ENCODE results near the gene OR5B2. TPM values are rescaled to one million over a fixed set of nuclear protein-coding genes. Genes with fewer than 3 reads are reported as not detected.

Gene OR5B2
- total and polyA plus RNA-seq, 2 donors (not counting 1 experiment from before 2014, with no cell fraction given) = 0.03 TPM; not detected in 1

GRCh38 chr11:58433638-58434203 lies 5.8 kb upstream of the OR5B2 start:
- Histone ChIP-seq H3K9ac (ENCODE audit: low read length) (no peak overlapping the region), H3K4me2 (replicated peaks; ENCODE audit: low read depth, low read length, poor library complexity, severe bottlenecking) (no peak overlapping the region), H3K79me2 (ENCODE audit: control insufficient read depth, insufficient read depth, low read length) (no peaks in the 10 kb centered on the region), H3K27ac (ENCODE audit: low read length in 2 of 2) (no peak overlapping the region), H3K27me3 (replicated peaks in 1 of 4; ENCODE audit: control extremely low read depth in 1 of 4, control insufficient read depth in 3 of 4, insufficient read depth in 4 of 4, low read length in 3 of 4) (peaks cover 0 to 8% (median 0%) of the 10 kb centered on the region in 4 experiments), H4K20me1 (ENCODE audit: control insufficient read depth, insufficient read depth, low read length, poor library complexity, severe bottlenecking) (no peaks in the 10 kb centered on the region), H3K4me3 (ENCODE audit: control extremely low read depth in 1 of 5, extremely low read depth in 1 of 5, insufficient read depth in 1 of 5, low read depth in 2 of 5, low read length in 4 of 5) (no peak overlapping the region), H3K4me1 (ENCODE audit: control insufficient read depth in 2 of 2, insufficient read depth in 2 of 2, low read length in 2 of 2) (no peaks in the 10 kb centered on the region), H2AFZ (ENCODE audit: insufficient read depth, low read depth, low read length, poor library complexity, severe bottlenecking) (no peak overlapping the region), H3K9me3 (ENCODE audit: control extremely low read depth in 1 of 3, control insufficient read depth in 2 of 3, insufficient read depth in 1 of 3, low read length in 2 of 3) (peaks cover 1 to 5% (median 4%) of the 10 kb centered on the region in 3 donors), H3K36me3 (replicated peaks in 1 of 2; ENCODE audit: control extremely low read depth in 1 of 2, control insufficient read depth in 1 of 2, extremely low read depth in 1 of 2, insufficient read depth in 2 of 2, low read length in 1 of 2) (no peaks in the 10 kb centered on the region)
- Mint-ChIP-seq H3K4me1 (peaks cover 3% of the 10 kb centered on the region), H3K27ac (no peak overlapping the region), H3K9me3 (ENCODE audit: insufficient read depth) (peaks cover 5% of the 10 kb centered on the region), H3K4me3 (no peak overlapping the region), H3K27me3 (peaks cover 17% of the 10 kb centered on the region)
- DNase-seq (no peak), ATAC-seq (ENCODE audit: low read depth) (no peak)
- no CpG with 5 or more reads among the region's 3 CpGs for WGBS (ENCODE audit: insufficient coverage)
- ChIA-PET POLR2A (no interaction called here), CTCF (no interaction called here)
- intact Hi-C loops (cut with micrococcal nuclease) = no loop called here
- TF ChIP-seq, protein P1, sequence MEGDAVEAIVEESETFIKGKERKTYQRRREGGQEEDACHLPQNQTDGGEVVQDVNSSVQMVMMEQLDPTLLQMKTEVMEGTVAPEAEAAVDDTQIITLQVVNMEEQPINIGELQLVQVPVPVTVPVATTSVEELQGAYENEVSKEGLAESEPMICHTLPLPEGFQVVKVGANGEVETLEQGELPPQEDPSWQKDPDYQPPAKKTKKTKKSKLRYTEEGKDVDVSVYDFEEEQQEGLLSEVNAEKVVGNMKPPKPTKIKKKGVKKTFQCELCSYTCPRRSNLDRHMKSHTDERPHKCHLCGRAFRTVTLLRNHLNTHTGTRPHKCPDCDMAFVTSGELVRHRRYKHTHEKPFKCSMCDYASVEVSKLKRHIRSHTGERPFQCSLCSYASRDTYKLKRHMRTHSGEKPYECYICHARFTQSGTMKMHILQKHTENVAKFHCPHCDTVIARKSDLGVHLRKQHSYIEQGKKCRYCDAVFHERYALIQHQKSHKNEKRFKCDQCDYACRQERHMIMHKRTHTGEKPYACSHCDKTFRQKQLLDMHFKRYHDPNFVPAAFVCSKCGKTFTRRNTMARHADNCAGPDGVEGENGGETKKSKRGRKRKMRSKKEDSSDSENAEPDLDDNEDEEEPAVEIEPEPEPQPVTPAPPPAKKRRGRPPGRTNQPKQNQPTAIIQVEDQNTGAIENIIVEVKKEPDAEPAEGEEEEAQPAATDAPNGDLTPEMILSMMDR (IDR thresholded peaks at IDR 0.05) = no peak

DNA sequence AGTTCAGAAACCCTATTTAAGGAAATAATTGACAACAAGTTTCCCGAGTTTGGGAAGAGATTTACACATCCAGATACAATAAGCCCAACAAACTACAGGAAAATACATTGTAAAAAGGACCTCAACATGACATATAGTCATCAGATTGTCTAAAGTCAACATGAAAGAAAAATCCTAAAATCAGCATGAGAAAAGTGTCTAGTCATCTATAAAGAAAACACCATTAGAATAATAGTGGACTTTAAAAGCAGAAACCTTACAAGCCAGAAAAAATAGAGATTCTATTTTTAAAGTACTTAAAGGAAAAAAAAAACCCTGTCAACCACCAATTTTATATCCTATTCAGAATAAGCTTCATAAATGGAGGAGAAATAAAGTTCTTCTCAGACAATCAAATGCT lies 1.4 kb upstream of the OR5B2 start:
- WGBS (ENCODE audit: insufficient coverage) = no CpG with 5 or more reads among the region's 1 CpG
- H3K9me3 Mint-ChIP-seq (ENCODE audit: insufficient read depth) = peaks cover 2% of the 10 kb centered on the region
- H3K27ac Mint-ChIP-seq = no peak overlapping the region

More for the DNA sequence above, 1.4 kb upstream of the OR5B2 start:
- Mint-ChIP-seq H3K27me3 (peaks cover 31% of the 10 kb centered on the region), H3K4me3 (no peak overlapping the region), H3K4me1 (peaks cover 3% of the 10 kb centered on the region)
- Histone ChIP-seq H3K4me3 (ENCODE audit: control extremely low read depth in 1 of 5, extremely low read depth in 1 of 5, insufficient read depth in 1 of 5, low read depth in 2 of 5, low read length in 4 of 5) (no peak overlapping the region), H3K4me2 (replicated peaks; ENCODE audit: low read depth, low read length, poor library complexity, severe bottlenecking) (no peak overlapping the region), H3K36me3 (replicated peaks in 1 of 2; ENCODE audit: control extremely low read depth in 1 of 2, control insufficient read depth in 1 of 2, extremely low read depth in 1 of 2, insufficient read depth in 2 of 2, low read length in 1 of 2) (no peaks in the 10 kb centered on the region), H3K27ac (ENCODE audit: low read length in 2 of 2) (no peak overlapping the region), H3K9me3 (ENCODE audit: control extremely low read depth in 1 of 3, control insufficient read depth in 2 of 3, insufficient read depth in 1 of 3, low read length in 2 of 3) (peaks cover 0 to 3% (median 0%) of the 10 kb centered on the region in 3 donors), H3K27me3 (replicated peaks in 1 of 4; ENCODE audit: control extremely low read depth in 1 of 4, control insufficient read depth in 3 of 4, insufficient read depth in 4 of 4, low read length in 3 of 4) (peaks cover 0 to 9% (median 7%) of the 10 kb centered on the region in 4 experiments), H3K4me1 (ENCODE audit: control insufficient read depth in 2 of 2, insufficient read depth in 2 of 2, low read length in 2 of 2) (no peaks in the 10 kb centered on the region), H2AFZ (ENCODE audit: insufficient read depth, low read depth, low read length, poor library complexity, severe bottlenecking) (no peak overlapping the region), H3K9ac (ENCODE audit: low read length) (no peak overlapping the region), H4K20me1 (ENCODE audit: control insufficient read depth, insufficient read depth, low read length, poor library complexity, severe bottlenecking) (no peaks in the 10 kb centered on the region), H3K79me2 (ENCODE audit: control insufficient read depth, insufficient read depth, low read length) (no peaks in the 10 kb centered on the region)
- TF ChIP-seq, protein P1 (IDR thresholded peaks at IDR 0.05) = no peak
- intact Hi-C loops (cut with micrococcal nuclease) = no loop called here
- POLR2A ChIA-PET = no interaction called here
- ATAC-seq (ENCODE audit: low read depth) (no peak), DNase-seq (no peak)
- CTCF ChIA-PET = no interaction called here
